GM21723 (cell line): ENCODE measurements around the gene HCRTR1.

Experiments used
- ATAC-seq: cut with Tn5 transposase; IDR thresholded peaks from one replicate; pipeline ENCODE4 v1.9.1; 2021; ENCODE audit warnings: mild to moderate bottlenecking, moderate library complexity; ENCODE audit not compliant: unreplicated experiment

Gene HCRTR1

DNA sequence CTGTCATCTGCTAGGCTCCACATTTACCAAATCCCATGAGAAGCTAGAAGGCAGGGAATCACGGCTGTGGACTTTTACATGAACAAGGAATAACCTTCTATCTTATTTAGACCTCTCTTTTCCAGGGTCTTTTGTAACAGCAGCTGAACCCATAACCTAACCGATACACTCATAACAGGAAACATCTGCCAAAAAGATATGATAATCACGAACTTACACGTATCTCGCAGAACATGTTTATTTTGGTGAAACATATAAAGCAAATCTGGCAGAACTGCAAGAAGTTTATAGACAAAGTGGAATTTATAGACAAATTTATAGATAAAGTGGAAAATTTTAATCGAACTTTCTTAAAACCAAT lies 20.8 kb upstream of the HCRTR1 start:
- no peak for ATAC-seq

GRCh38 chr1:31598980-31599379 lies 18.5 kb upstream of the HCRTR1 start:
- ATAC-seq = no peak

DNA sequence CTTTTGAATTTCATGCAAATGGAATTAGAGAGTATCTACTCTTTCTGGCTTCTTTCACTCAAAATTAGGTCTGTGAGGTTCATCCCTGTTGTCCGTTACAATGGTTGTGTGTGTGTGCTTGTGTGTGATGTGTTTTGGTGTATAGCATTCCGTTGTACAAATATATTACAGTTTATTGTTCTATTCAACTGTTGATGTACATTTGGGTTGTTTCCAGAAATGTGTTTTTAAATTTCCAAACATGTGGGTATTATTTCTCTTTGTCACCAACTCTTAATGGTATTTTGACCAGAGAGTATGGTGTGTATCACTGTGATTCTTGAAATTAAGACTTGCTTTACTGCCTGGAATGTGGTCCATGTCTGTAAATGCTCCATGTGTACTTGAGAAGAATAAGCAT lies 16.8 kb upstream of the HCRTR1 start:
- no peak for ATAC-seq

DNA sequence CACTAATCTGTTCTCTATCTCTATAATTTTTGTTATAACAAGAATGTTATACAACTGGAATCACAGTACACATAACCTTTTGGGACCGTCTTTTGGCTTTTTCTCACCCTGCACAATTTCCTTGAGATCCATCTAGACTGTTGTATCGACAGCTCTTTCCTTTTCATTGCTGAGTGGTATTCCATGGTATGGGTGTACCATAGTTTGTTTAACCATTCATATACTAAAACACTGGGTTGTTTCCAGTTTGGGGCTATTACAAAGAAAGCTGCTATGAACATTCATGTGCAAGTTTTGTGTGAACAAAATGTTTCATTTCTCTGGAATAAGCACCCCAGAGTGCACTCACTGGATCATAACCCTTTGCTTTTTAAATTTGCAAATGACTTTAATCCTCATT lies 15.4 kb upstream of the HCRTR1 start:
- ATAC-seq = no peak

DNA sequence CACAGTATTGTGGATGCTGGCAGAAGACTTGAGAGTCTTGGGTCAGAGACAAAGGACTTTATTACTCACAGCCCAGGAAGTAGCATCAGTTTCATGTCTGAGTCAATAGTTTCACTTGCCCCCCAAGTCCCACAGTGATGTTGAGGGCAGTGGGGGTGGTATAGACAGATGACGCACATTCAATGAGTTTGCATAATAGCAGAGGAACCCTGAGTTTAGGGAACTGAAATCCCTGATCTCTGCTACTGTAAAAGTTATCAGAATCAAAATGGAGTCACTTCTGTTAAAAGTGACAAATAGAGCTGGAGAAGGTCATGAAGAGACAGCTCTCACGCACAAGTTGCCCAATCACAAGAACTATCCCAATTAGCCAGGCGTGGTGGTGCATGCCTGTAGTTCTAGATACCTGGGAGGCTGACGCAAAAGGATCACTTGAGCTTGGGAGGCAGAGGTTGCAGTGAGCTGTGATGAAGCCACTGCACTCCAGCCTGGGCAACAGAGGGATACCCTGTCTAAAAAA lies 11.5 kb upstream of the HCRTR1 start:
- ATAC-seq = peak; percentile 94

- no peak for ATAC-seq
Observed at GRCh38 chr1:31607360-31607759, 10.1 kb upstream of the HCRTR1 start.

DNA sequence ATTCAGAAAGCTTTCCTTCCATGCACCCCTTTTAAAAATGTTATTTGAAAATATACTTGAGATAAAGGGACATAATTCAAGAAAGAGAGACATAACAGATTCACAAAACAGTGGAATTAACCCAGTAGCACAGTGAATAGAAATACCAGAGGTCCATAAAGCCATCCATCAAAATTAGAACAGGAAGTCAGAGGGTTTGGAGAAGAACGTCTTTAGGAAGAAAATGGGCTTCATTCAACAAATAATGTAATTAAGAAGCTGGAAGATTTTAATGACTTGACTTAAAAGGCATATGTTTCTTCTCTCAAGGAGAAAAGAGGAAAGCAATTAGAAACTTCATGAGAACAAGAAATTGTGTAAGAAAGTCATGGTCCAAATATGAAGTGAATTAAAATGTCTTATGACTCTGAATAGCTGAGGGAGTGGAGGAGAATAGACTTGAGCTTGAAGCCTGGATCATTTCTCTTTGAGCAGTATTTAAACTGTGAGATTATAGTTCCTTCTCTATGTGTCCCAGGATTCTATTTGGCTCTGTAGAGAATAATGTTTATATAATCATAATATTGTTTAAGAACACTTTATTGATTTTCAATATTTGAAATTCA lies 7.9 kb upstream of the HCRTR1 start:
- ATAC-seq = no peak

- ATAC-seq = no peak
Observed at GRCh38 chr1:31614414-31615005, 3.0 kb upstream of the HCRTR1 start.

DNA sequence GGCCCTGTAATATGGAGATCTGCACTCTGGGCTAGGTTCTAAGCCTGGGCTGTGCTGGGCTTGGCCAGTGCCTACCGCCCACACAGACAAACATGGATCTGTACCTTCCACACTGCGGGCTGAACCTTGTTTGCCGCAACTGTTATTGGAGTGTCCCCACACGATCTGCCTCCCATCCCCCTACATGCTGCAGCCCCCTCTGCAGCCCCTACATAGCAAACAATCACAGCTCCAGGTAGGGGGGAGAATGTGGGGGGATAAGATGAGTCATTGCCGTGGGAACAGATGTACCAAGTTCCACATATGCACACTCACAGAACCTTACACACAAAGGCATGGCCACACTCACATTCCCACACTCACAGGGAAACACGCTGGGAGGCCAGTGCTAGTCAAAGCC lies 2.1 kb upstream of the HCRTR1 start:
- ATAC-seq = no peak

- no peak for ATAC-seq
Observed at GRCh38 chr1:31615939-31616338, 1.6 kb upstream of the HCRTR1 start.

DNA sequence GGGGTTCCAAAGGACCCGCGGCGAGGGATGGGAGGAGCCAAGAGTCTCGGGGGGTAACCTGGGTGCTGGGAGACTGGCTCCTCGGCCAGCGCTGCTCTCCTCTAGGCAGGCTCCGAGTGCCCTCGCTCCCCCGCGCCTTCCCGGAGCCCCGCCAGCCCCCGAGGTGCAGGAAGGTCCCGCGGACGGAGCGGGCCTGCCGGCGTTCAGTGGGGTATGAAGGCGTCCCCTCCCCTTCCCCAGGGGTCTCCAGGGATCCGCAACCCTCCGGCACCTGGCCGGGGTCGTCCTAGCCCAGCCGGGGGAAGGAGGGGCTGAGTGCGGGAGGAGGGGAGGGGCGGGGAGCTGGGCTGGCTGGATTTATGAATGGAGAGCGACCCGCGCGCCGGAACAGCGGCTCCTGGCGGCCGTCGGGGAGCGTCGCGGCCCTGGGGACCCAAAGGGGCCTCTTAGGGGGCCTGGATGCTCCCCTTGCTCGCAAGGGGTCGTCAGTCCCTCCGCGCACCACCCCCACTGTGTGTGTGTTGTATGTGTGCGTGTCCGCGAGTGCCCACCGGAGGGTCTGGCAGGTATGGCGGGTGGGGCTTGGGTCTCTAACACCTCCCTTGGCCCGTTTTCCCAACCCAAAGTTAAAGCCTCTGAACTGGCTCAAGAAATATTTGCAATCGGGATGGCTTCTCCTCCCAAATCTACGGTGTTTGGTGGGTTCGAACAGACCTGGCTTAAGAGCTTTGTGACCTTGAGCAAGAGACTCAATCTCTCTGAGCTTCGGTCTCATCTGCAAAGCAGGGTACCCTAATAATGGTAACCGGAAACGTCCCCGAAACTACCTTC lies 642 bp downstream of the HCRTR1 start:
- no peak for ATAC-seq

DNA sequence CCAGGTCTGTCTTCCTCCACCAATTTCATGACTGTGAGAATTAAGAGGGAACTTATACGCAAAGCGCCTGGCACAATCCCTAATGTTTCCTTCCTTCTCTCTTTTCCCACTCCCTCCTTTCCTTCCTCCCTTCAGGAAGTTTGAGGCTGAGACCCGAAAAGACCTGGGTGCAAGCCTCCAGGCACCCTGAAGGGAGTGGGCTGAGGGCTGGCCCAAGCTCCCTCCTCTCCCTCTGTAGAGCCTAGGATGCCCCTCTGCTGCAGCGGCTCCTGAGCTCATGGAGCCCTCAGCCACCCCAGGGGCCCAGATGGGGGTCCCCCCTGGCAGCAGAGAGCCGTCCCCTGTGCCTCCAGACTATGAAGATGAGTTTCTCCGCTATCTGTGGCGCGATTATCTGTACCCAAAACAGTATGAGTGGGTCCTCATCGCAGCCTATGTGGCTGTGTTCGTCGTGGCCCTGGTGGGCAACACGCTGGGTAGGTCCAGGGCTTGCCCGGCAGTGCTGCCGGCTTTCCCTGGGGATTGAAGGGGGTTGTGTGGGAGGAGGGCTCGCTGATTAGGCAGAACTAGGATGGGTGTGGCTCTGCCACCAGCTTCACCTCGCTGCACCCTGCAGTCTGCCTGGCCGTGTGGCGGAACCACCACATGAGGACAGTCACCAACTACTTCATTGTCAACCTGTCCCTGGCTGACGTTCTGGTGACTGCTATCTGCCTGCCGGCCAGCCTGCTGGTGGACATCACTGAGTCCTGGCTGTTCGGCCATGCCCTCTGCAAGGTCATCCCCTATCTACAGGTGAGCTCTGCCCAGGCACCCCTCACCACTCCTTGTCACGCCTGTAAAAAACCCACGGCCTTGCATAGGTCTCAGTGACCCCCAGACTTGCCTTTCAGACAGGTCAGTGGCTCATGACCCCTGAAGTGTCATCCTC lies 1.7 kb downstream of the HCRTR1 start:
- no peak for ATAC-seq

DNA sequence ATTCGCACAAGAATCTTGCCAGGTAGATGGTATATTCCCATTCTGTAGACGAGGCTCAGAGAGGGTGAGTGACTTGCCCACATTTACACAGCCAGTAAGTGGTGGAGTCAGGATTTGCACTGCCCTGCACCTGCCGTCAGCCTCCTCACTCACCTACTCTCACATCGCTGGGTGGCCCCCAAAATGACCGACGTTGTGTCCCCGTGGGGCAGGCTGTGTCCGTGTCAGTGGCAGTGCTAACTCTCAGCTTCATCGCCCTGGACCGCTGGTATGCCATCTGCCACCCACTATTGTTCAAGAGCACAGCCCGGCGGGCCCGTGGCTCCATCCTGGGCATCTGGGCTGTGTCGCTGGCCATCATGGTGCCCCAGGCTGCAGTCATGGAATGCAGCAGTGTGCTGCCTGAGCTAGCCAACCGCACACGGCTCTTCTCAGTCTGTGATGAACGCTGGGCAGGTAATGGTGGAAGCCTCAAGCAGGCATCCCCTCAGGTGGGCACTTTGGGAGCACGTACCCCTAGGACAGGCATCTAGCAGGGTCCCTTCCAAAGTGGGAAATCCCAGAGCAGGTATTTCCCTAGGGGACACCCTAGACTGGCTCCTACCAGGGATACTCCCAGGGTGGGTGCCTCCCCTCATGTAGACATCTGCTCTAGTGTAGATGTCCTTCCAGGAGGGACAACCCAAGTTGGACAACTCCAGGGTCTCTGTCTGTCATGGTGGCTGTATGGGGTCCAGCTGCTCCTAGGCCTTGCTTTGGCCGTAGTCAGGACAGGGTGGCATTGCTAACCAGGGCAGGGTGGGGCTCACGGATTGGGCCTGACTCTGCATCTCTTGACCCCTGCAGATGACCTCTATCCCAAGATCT lies 3.4 kb downstream of the HCRTR1 start:
- no peak for ATAC-seq

DNA sequence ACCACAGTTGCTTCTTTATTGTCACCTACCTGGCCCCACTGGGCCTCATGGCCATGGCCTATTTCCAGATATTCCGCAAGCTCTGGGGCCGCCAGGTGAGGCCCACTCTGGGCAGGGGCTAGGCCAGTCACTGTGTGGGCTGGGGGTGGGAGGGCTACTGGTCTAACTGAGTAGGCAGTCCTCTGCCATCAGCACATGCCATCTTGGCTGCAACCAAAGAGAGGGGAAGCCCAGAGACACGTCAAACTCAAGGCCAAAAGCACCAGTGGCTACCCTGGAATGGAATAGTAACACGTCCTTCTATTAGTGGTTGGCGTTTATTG lies 4.0 kb downstream of the HCRTR1 start:
- ATAC-seq = no peak

- ATAC-seq = no peak
Observed at GRCh38 chr1:31621847-31622730, 4.6 kb downstream of the HCRTR1 start.

DNA sequence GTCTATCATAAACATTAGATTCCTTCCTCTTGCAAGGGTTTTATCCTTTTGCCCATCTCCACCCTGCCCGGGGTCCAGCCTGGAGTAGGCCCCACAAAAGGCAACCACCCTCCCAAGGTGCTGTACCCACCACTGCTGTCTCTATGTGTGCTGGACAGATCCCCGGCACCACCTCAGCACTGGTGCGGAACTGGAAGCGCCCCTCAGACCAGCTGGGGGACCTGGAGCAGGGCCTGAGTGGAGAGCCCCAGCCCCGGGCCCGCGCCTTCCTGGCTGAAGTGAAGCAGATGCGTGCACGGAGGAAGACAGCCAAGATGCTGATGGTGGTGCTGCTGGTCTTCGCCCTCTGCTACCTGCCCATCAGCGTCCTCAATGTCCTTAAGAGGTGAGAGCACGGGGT lies 5.9 kb downstream of the HCRTR1 start:
- no peak for ATAC-seq

DNA sequence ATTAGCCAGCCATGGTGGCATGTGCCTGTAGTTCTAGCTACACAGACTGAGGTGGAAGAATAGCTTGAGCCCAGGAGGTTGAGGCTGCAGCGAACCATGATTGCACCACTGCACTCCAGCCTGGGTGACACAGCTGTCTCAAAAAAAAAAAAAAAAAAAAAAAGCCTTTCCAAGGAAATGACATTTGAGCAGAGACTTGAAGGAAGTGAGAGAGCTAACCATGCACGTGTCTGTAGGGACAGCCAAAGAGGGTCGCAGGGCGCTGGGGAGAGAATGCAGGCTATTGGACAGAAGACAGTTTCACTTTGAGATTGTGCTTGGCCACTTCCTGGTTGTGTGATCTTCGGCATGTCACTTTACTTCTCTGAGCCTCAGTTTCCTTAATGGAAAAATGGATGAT lies 6.8 kb downstream of the HCRTR1 start:
- no peak for ATAC-seq

GRCh38 chr1:31624731-31625514 lies 7.4 kb downstream of the HCRTR1 start:
- no peak for ATAC-seq
